GM13976 (cell line): ENCODE results near the gene SLC35F4.

Source experiments
- DNase-seq: peaks from one replicate; pipeline ENCODE4 v3.0.0; 2012; ENCODE audit warnings: low spot score
- CTCF ChIP-seq: IDR thresholded peaks from 2 replicates; pipeline ENCODE4 v1.5.1; 2012; ENCODE audit warnings: borderline replicate concordance, mild to moderate bottlenecking; ENCODE audit not compliant: insufficient read depth; ENCODE audit errors: extremely low read depth, missing control alignments, control extremely low read depth
- in situ Hi-C: fragments of 300-500 bp; cut with MboI; formaldehyde crosslinking; loops from one replicate; pipeline ENCODE4 v1.12.0; 2022; ENCODE audit warnings: low sequenced_read_pairs, mixed read lengths, inconsistent platforms; ENCODE audit not compliant: unreplicated experiment

Gene SLC35F4

GRCh38 chr14:57747036-57747435 lies 118.9 kb downstream of the SLC35F4 start:
- no peak for DNase-seq
- in situ Hi-C loops, result no loop called here
- no peak for TF ChIP-seq CTCF

- in situ Hi-C loops, result no loop called here
Observed at GRCh38 chr14:57746563-57746962, 119.3 kb downstream of the SLC35F4 start.

GRCh38 chr14:57739516-57739915 lies 126.4 kb downstream of the SLC35F4 start:
- no peak for DNase-seq
- in situ Hi-C loops, result no loop called here
- no peak for TF ChIP-seq CTCF

More at GRCh38 chr14:57746563-57746962, 119.3 kb downstream of the SLC35F4 start:
- no peak for TF ChIP-seq CTCF
- no peak for DNase-seq

GRCh38 chr14:57737598-57737997 lies 128.3 kb downstream of the SLC35F4 start:
- TF ChIP-seq CTCF, result no peak
- no peak for DNase-seq
- in situ Hi-C loops, result no loop called here

- no peak for DNase-seq
- no peak for TF ChIP-seq CTCF
- in situ Hi-C loops, result no loop called here
Observed at GRCh38 chr14:57736391-57736790, 129.5 kb downstream of the SLC35F4 start.

GRCh38 chr14:57735276-57735675 lies 130.6 kb downstream of the SLC35F4 start:
- no peak for DNase-seq
- in situ Hi-C loops, result no loop called here
- no peak for TF ChIP-seq CTCF
